Measurements from ENCODE around the gene AP3D1.
"Not testable (repeated sequence)": the region's sequence is repeated elsewhere in the genome, so short reads cannot be mapped to it uniquely, and the experiment has no call there.

Gene AP3D1

DNA sequence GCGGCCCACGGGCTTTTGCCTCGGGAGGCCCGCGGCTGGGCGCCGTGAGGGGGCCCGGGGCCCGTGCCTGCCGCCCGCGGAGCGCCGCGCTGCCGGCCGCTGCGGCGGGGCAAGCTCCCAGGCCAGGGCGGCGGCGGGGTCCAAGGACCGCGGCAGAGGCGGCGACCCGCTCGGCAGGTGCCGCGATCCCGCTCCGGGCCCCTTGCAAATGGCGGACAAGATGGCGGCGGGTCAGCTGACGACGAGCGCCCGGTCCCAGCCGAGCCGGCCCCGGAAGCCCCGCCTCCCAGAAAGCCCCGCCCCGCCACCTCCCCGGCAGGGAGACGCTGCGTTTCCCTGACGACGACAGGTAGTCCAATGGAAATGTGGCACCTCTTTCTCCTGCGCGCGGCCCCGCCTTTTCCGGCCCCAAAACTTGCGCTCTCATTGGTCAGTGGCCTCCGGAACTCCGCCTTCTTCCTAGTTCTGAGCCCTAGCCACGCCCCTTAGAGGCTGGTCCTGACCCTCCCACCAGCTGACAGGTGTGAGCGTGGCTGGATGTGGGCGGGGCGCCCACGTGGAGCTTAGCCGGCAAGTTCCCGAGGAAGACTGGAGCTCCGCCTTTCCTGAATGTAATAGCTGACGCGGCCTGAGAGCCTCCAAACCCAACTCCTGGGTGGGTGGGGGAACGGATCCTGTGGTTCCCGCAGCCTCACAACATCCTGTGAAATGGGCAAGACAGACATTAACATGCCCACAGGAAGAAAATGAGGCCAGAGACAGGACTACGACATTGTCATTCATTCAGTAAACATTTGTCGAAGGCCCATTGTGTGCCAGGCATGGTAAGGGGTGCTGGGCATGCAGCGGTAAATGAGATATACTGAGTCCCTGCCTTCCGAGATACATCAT is at the start of gene AP3D1:
Gene AP3D1, minus strand, starts transcription at position 228 of the 891 bp plus-strand sequence. CDS start 232 bp downstream, outside the sequence.
- DNase-seq (ENCODE audit: low read depth): peak; percentile 99

DNA sequence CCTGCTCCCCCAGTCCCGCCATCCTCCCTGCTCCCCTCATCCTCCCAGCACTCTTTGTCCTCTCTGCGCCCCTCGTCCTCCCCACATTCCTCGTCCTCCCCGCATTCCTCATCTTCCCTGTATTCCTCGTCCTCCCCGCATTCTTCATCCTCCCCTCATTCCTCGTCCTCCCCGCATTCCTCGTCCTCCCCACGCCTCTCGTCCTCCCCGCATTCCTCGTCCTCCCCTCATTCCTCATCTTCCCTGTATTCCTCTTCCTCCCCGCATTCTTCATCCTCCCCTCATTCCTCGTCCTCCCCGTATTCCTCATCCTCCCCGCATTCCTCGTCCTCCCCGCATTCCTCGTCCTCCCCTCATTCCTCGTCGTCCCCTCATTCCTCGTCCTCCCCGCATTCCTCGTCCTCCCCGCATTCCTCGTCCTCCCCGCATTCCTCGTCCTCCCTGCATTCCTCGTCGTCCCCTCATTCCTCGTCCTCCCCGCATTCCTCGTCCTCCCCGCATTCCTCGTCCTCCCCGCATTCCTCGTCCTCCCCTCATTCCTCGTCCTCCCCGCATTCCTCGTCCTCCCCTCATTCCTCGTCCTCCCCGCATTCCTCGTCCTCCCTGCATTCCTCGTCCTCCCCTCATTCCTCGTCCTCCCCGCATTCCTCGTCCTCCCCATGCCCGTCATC is 49.4 kb upstream of the AP3D1 start:
- DNase-seq (ENCODE audit: low read depth): not testable (repeated sequence)

DNA sequence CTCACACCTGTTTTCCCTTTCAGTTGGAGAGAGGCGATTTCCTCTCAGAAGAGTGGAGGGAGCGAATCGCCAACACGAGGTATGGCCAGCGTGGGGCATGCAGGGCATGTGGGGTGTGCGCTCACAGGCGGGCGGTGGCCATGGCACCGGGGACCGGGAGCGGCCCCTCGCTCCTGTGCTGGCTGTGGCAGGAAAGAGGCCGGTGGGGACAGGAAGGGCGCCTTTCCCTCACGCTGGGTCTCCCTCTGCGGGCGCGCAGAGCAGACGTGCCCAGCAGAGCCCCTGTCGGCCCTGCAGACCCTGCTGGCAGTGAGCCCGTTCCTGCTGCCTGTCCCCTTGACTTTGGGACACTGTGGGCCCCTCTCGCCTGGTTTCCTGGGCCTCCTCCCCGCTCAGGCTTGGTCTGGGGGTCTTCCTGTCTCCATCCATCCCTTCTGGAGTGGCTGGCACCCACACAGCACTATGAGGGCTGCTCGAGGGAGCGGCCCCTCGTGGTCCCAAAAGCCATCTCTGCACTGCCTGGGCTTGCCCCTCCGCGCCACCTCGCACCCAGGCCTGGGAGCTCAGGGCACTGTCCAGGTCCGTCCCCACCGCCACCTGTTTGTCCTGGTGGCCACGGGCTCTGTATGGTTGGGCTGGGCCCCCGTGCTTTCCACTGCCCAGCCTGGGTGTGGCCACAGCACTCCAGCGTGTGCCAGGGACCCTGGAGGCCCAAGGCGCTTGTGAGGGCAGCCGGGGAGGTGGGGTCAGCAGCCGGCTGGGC is 48.7 kb upstream of the AP3D1 start:
- no peak for DNase-seq (ENCODE audit: low read depth)

DNA sequence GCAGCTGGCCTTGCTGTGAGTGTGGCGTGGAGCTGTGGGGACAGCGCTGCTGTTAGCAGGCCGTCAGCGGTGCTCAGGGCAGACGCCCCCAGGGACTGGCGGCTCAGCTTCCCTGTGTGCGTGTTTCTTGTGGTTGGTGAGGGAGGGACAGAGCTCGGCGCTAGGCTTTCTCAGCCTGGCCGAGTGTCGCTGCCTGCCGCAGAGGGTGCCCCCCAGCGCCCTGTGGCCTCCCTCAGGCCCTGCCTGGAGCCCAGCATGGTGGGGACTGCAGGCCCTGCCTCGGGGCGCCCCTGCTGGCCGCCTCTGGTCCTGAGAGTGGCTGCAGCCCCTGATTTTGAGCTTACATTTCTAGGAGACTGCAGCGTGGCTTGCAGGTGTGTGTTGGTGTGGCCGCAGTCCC is 47.8 kb upstream of the AP3D1 start:
- no peak for DNase-seq (ENCODE audit: low read depth)

DNA sequence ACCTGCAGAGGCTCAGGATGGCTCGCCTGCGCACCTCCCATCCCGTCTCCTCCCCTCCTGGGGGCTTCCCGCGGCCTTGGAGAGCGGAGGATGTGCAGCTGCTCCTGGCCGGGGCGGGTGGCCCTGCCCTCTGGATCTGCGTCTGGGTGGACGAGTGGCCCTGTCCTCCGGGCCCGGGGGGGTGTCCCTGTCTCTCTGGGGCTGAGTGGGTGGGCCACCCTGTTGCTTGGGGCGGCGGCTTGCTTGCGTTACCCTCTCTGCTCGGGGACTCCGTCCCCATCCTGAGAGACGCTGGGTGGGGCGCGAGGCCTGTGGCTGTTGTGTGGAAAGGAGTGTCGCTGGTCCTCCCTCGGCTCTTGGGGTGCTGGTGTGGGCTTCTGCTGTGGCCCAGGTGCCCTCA is 47.0 kb upstream of the AP3D1 start:
- DNase-seq (ENCODE audit: low read depth): no peak

DNA sequence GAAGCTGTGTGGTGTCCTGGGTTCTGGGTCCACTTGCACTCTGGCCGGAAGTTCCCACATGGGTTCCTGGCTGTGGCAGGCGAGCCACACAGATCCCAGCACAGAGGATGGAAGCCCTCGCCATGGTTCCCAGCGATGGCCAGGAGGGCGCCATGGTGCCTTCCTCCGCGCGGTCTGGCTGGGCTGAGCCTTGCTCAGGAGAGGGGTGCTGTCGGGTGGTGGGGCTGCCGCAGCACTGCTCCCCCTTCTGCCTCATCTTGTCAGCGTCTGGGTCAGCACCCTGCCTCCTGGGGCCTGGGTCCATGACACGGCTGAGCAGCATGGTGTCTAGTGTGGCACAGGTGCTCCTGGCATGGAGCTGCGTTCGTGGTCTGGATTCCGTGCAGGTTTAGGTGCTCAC is 45.9 kb upstream of the AP3D1 start:
- no peak for DNase-seq (ENCODE audit: low read depth)

DNA sequence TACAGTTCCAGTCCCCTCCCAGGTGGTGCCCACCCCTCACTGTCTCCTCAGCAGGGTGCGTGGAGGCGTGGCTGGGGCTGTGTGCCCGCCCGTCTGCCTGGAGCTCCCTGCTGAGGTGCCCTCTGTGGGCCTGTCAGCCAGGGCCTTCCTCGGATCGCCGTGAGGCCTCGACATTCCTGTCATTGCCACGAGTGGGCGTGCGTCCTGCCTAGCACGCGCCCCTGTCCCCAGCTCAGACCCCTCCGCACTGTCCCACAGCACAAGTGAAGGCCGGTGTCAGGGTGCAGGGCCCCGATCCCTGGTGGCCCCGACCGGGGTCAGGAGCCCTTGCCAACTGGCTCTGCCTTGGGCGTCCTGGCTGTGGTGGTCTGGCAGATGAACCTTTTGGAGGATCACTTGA is 44.5 kb upstream of the AP3D1 start:
- no peak for DNase-seq (ENCODE audit: low read depth)

DNA sequence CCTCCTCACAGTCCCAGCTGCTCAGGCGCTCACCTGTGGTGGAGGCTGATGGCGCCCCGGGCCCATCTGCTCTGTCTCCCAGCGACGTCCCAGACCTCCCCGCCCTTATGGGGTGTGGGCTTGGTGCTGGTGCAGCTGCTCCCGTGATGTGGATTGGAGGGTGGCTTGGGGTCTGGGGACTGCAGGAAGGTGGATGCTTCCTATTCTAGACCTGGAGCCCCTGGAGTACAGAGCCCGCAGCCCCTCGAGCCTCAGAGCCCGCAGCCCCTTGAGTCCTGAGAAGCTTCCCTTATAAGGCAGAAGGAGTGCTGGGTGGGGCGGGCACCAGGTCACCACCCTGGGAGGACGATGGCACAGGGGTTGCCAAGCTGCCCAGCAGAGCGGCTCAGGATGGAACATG is 44.0 kb upstream of the AP3D1 start:
- no peak for DNase-seq (ENCODE audit: low read depth)

DNA sequence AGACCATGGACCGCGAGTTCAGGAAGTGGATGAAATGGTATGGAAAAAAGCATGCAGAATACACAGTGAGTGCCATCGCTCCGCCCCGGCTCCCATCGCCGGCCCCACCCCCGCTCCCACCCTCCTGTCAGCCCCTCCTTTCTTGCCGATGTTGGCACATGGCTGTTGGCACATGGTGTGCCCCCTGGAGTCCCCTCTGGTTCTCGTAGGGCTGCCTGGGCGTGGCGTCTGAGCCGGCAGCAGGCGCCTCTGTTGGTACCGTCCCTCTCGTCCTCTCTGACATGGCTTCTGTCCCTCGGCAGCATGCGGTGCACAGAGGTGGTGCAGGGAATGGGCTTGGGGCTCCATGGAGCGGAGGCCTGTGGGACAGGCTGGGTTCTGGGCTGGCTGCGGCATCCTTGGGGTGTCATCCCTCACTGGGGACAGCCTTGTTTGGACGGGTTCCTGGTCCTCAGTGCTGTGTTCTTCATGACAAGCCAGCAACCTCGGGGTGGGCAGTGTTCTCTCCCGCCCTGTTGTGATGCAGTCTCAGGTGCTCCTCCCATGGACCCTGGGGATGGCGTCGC is 43.2 kb upstream of the AP3D1 start:
- no peak for DNase-seq (ENCODE audit: low read depth)

DNA sequence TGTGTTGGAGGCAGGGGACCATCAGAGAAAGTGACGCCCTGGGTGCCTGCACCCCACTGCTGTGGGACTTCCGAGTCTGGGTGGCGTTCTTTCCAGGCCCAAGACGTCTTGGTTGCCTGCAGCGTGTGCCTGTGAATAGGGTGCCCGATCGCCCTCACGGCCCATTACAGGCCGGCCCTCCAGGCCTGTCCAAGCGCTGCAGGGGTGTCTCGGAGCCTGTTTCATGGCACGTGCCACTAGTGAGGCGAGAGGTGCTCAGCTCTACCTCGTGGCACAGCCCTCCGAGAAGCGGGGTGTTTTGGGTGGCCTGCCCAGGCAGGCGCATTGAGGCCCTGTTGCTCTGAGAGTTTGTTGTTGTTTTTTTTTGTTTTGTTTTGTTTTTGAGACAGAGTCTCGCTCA is 42.4 kb upstream of the AP3D1 start:
- no peak for DNase-seq (ENCODE audit: low read depth)

DNA sequence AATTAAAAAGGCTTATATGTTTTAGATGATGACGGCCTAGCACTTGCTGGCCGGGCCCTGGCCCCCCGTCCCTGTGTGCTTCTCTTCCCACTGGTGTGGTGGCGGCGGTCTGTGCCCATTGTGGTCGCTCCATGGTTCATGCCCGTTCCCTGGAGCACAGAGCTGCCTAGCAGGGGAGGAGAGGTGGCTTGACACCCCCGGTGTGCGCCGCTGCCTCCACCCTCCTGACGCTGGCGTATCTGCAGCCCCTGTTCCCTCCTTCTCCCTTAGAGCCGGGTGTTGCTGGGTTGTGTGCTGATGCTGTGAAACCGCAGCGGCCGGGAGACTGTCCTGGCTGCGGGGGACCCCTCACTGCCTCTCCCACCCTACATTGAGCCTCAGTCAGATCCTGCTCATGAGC is 41.5 kb upstream of the AP3D1 start:
- DNase-seq (ENCODE audit: low read depth): no peak

DNA sequence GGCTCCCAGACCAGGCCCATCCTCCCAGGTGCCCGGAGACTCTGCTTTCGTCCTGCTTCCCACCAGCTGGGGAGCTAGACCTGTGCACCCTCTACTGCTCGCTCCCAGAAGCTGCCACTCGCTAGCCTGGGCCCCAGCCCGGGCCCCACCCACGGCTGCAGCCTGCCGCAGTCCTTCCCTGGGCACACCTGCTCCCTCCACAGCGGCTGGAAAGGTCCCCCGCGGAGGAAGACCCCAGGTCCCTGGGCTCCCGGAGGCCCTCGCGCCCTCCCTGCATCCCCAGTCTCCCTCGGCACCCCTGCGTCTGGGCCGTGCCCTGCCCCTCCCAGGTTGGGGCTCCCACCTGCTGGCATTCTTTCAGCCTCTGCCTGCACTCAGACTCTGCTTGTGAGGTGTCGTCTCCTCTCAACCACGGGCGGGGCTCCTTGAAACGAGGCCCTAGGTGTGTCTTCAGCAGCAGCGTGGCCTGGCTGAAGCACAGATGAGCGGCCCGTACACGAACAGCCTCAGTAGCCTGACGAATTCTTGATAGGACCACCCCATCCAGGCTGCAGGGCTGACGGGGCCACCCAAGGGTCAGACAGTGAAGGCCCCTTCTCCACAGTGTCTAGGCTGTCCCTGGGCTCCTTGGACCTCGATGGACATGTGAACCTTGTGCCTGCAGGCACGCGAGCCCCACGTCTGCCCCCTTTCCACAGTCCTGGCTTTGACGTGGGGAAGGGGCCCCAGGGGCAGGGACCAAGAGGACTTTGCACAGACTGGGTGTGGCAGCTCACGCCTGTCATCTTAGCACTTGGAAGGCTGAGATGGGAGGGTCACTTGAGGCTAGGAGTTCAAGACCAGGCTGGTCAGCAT is 40.3 kb upstream of the AP3D1 start:
- DNase-seq (ENCODE audit: low read depth): no peak

DNA sequence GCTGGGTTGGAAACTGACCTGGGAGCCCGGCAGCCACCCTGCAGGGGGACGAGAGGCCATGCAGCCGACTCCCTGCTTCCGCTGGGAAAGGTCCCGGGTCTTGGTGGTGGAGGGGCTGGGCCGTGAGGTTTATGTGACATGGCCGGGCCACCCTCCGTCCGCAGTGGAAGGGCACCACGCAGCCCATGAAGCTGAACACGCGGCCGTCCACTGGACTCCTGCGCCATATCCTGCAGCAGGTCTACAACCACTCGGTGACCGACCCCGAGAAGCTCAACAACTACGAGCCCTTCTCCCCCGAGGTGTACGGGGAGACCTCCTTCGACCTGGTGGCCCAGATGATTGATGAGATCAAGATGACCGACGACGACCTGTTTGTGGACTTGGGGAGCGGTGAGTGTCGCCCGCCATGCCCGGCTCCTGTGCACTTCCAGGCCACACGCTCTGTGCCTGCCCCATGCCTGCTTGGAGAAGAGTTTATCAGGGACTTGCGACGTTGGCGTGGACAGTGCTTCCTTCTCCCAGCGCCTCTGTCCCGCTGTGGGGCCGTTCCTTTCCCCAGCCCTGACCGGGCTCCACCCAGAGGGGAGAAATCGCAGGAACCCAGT is 39.6 kb upstream of the AP3D1 start:
- DNase-seq (ENCODE audit: low read depth): no peak

DNA sequence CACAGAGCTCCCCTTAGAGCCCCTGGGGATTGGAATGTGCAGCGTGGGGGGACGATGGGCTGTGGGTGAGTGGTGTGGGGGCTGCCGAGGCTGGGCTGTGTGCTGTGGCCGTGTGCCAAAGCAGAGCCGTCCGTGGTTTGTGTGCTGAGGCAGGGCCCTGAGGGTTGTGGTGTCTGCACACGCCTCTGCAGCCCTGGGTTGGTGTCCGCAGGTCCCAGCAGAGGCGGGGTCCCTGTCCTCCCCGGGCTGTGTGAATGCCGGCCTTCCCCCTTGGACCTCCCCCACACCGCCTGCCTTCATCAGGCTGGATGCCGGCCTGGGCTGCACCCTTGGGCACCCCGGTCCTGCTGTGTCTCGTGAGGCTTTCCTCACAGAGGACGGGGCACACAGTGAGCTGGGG is 38.5 kb upstream of the AP3D1 start:
- no peak for DNase-seq (ENCODE audit: low read depth)

DNA sequence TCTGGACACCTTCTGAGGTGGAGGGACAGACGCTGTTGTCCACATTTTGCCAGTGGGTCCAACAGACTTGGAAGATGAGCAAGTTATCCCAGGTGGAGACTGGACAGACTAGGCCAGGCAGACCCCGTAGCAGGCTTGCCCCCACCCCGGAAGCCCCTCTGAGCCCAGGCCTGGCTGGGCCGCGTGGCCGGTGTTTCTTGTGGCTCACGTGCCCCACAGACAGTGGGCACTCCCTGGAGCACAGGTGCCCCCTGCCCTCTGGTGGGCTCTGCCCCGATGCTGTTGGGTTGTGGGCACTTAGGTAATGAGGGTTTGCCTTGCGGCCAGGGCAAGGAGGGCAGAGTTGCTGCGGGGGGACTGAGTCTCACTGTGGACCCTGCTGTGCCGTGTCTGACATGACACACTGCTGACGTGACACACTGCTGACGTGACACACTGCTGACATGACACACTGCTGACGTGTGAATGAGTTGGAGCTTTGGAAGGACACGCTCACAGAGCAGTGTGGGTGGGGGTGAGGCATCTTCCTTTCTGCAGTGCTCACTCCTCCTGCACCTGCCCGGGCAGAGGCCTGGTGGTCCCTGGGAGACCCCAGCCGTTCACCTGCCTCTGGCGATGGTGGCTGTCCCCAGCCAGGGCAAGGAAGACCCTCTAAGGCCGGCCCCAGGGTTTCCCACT is 37.5 kb upstream of the AP3D1 start:
- DNase-seq (ENCODE audit: low read depth): no peak

DNA sequence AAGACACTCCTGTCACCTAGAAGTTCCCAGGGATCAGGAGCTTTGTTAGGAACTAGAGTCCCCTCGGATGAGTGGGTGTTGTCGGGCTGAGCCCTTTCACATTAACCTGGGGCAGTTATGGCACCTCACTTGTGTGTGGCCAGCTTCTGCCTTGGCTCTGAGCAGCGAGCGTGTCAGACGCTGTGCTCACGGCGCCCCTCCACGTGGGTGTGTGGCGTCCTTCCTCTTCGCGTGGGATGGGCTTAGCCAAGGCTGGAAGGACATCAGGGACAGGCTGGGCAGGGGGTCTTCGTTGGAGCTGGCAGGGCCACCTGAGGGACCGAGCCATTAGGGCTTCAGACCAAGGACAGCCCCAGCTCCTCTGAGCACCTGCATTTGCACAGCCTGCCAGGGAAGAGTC is 35.8 kb upstream of the AP3D1 start:
- no peak for DNase-seq (ENCODE audit: low read depth)

DNA sequence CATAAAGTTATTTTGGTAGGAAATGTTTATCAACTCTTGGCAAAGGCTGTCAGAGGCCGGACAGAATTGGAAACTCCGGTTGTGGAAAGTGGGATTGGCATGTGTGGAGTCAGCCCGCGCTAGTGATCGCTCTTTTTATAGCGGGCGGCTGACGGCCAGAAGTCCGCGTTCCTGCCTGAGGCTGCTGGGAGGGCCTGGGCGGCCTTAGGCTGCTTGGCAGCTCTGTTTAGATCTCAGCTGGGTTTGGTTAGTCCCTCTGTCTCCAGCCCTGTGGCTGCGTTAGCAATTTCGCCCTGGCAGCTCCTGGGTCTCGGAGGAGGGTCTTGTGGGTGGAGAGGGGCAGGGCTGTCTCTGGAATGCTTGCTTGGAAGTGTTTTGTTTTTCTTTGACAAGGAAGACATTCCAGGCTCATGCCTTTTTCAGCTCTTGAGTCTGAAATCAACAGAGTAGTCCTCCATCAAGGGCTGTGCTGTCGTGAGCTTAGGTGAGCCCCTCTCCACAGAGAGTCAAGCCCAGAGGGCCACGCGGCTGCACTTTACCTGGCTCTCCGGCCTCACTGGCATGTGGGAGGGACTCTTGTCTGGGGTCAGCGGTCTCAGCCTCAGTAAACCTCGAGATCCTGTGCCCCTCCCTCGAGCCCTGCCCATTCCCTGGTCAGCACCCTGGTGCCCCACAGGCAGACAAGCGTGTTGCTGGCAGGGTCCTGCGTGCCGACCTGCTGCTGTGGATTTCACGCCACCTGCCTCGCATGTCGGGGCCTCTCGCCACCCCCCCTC is 34.9 kb upstream of the AP3D1 start:
- DNase-seq (ENCODE audit: low read depth): peak; percentile 97

DNA sequence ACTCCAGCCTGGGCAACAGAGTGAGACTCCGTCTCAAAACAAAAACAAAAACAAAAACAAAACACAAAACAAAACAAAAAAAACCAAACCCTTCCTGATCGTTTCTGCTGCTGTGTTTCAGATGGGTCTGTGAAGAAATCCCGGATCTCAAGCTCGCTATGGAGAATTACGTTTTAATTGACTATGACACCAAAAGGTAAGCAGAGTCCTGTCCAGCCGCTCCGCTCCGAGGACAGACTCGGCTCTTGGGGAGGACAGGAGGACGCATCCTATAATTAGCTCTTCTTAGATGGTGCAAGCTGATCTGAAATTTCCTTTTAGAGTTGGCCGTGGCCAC is 34.3 kb upstream of the AP3D1 start:
- no peak for DNase-seq (ENCODE audit: low read depth)

DNA sequence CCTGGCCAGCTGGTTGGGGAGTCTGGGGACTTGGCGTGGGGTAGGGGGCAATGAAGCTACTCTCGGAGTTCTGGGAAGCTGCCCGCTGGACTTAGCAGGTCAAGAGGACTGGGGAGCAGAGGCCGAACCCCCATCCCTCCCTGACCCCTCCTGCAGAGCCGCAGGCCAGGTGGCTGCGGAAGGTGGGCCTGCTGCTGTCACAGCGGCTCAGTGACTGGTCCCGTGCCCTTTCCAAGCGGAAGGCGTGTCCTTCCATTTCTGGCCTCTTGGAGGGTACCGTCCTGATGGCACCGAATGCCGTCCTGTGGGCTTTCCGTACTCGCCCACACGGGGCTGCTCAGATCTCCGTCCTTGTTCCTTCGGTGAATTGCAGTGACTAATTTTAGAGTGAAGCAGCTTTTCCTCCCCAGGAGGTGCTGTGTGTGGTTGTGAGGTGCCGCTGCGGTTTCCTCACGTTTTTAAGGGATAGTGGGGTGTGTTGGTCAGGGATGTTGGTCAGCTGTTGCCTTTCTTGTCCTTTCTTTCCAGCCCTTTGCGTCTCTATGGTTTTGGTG is 33.1 kb upstream of the AP3D1 start:
- no peak for DNase-seq (ENCODE audit: low read depth)

DNA sequence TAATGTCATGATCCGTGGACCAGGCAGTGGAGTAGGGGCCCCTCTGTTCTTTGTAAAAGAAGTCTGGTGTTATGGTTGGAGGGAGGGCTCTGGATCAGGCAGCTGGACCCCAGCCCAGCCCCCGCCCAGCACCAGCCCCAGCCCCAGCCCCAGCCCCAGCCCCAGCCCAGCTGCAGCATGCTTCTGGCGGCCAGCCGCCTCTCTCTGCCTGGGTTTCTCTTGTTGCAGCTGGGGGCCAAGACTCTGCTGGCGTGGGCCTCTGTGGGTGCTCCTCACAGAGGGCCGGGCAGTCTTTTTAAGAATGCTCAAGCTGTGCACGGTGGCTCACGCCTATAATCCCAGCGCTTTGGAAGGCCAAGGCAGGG is 30.2 kb upstream of the AP3D1 start:
- DNase-seq (ENCODE audit: low read depth): no peak
